ENCODE results near the gene ACADL. TPM values are rescaled to one million over a fixed set of nuclear protein-coding genes. Genes with fewer than 3 reads are reported as not detected.

ACADL gene
- total and polyA plus RNA-seq, 2 of the 13 experiments (the other 11 are each of a cell fraction or from before 2014, with no cell fraction given) = not detected

GRCh38 chr2:210171309-210172218 lies 53.7 kb downstream of the ACADL start, which contains the start of gene KANSL1L (continued):
- no peak for TF ChIP-seq ZNF598 (CRISPR knock-in tag; IDR thresholded peaks at IDR 0.05; ENCODE audit: borderline replicate concordance)
- peak; percentile 49; the same call in 1 of the 2 replicates for TF ChIP-seq ZNF510 (CRISPR knock-in tag; IDR thresholded peaks at IDR 0.05; ENCODE audit: low read depth)
- peak; percentile 96 for TF ChIP-seq PRDM15 (CRISPR knock-in tag; IDR thresholded peaks at IDR 0.05)
- TF ChIP-seq RAD51 (IDR thresholded peaks at IDR 0.05; ENCODE audit: borderline replicate concordance) = no peak
- TF ChIP-seq E2F1 (CRISPR knock-in tag; IDR thresholded peaks at IDR 0.05) = peak; percentile 43
- TF ChIP-seq ZSCAN12 (CRISPR knock-in tag; IDR thresholded peaks at IDR 0.05) = peak; percentile 58; the same call in 1 of the 2 replicates
- TF ChIP-seq CSRNP2 (CRISPR knock-in tag; conservative IDR thresholded peaks at IDR 0.05; ENCODE audit: low read depth) = no peak
- no peak for TF ChIP-seq PBX3 (CRISPR knock-in tag; IDR thresholded peaks at IDR 0.05; ENCODE audit: borderline replicate concordance)
- TF ChIP-seq ZNF275 (CRISPR knock-in tag; IDR thresholded peaks at IDR 0.05; ENCODE audit: borderline replicate concordance) = no peak
- TF ChIP-seq ZBTB33 (CRISPR knock-in tag; IDR thresholded peaks at IDR 0.05) = no peak
- TF ChIP-seq PBX2 (CRISPR knock-in tag; IDR thresholded peaks at IDR 0.05) = no peak

All from HepG2 (cell line).